Stomach (tissue), 9 donors: ENCODE data around the gene EGFLAM. TPM values are rescaled to one million over a fixed set of nuclear protein-coding genes. Genes with fewer than 3 reads are reported as not detected.

Experiments
- DNase-seq, 2 donors: peaks; one replicate each; pipeline versions ENCODE4 v3.0.0 to v3.0.0-alpha.2; 2013 to 2019
- H3K27ac ChIP-seq, 5 donors: fragments of 200-600 bp in 4 of 5; sonication (generic) in 4 of 5; one replicate each; pipeline ENCODE4 v1.5.1; 2013 to 2019; ENCODE audit warnings: mild to moderate bottlenecking in 1 of 5, moderate library complexity in 1 of 5
- H3K27me3 ChIP-seq, 3 donors: fragments of 200-600 bp; sonication (generic); one replicate each; pipeline ENCODE4 v1.5.1; 2017 to 2019; ENCODE audit warnings: mixed run types in 1 of 3
- H3K36me3 ChIP-seq, 4 donors: fragments of 200-600 bp; sonication (generic); 1 replicate in 3 of 4; 2 replicates in 1 of 4; pipeline ENCODE4 v1.5.1; 2016 to 2019
- H3K4me1 ChIP-seq, 4 donors: fragments of 200-600 bp; sonication (generic); one replicate each; pipeline ENCODE4 v1.5.1; 2016 to 2019
- H3K4me3 ChIP-seq, 4 donors: fragments of 200-600 bp; sonication (generic) in 3 of 4; one replicate each; pipeline ENCODE4 v1.5.1; 2016 to 2019; ENCODE audit warnings: mild to moderate bottlenecking in 1 of 4
- H3K9me3 ChIP-seq, 4 donors: fragments of 200-600 bp; sonication (generic); one replicate each; pipeline ENCODE4 v1.5.1; 2016 to 2019
- CTCF ChIP-seq, 7 experiments: fragments of 450-650 bp in 4 of 7; fragments of 200-600 bp in 3 of 7; sonication (generic) in 3 of 7; IDR thresholded peaks; one replicate each; pipeline ENCODE4 v1.5.1; 2016 to 2019; ENCODE audit warnings: antibody characterized with exemption in 7 of 7, control low read depth in 2 of 7, mild to moderate bottlenecking in 1 of 7
- EP300 ChIP-seq: sonication (generic); formaldehyde crosslinking; IDR thresholded peaks from one replicate; pipeline ENCODE4 v1.6.1; 2017; ENCODE audit warnings: antibody characterized with exemption
- POLR2A ChIP-seq, 4 donors: fragments of 450-650 bp; IDR thresholded peaks; one replicate each; pipeline ENCODE4 v1.6.1; 2016; ENCODE audit warnings: antibody characterized with exemption in 4 of 4, control low read depth in 2 of 4, mild to moderate bottlenecking in 1 of 4, moderate library complexity in 1 of 4
- POLR2AphosphoS5 ChIP-seq, 3 donors: sonication (generic); formaldehyde crosslinking; IDR thresholded peaks; one replicate each; pipeline ENCODE4 v1.6.1; 2016; ENCODE audit warnings: antibody characterized with exemption in 3 of 3
- WGBS, 5 donors: extraction: QIAGEN DNeasy Blood & Tissue Kit in 3 of 5; methylation state at CpG; one replicate each; pipeline versions ENCODE4 v1.1.5 to v1.1.7; 2013 to 2018; 5-methylcytosine and 5-hydroxymethylcytosine counted together
- intact Hi-C: fragments of 100-400 bp; cut with DNase I; formaldehyde crosslinking; loops from one replicate; pipeline ENCODE4 v1.15.1; 2023; ENCODE audit warnings: low total_unique reads
- polyA plus RNA-seq, 3 donors: library from polyadenylated mRNA; stranded (reverse); fragments of 200-250 nt; gene quantifications; one replicate each; pipeline ENCODE4 v1.2.3, GENCODE V29; 2013
- total RNA-seq, 5 donors: library from RNA; depleted of rRNA; stranded (reverse); fragments of >200 nt; gene quantifications; one replicate each; pipeline versions ENCODE4 v1.1.0 to v1.2.3, GENCODE V29; 2014 to 2016
- donor health status: healthy with polysubstance abuse.
- donor health status: Bipolar disorder and iron deficiency.
- donor health status: healthy.

Gene EGFLAM
- total and polyA plus RNA-seq, 8 donors: 0.61 to 5.9 (median 1.4) TPM; not detected in 3

GRCh38 chr5:38237681-38238080 is 20.7 kb upstream of the EGFLAM start:
- TF ChIP-seq POLR2A (IDR thresholded peaks at IDR 0.05): no peak
- TF ChIP-seq POLR2AphosphoS5 (IDR thresholded peaks at IDR 0.05): no peak
- no peak for TF ChIP-seq CTCF (IDR thresholded peaks at IDR 0.05)
- TF ChIP-seq EP300: no peak
- 28 to 68% (median 30%) methylated on average over 2 of the region's 2 CpGs for WGBS, 5 donors
- no peaks in the 10 kb centered on the region for H3K36me3 ChIP-seq
- H3K4me3 ChIP-seq: no peak overlapping the region
- no peak overlapping the region for H3K27ac ChIP-seq
- intact Hi-C loops: no loop called here
- no peak for DNase-seq
- no peaks in the 10 kb centered on the region for H3K4me1 ChIP-seq
- no peaks in the 10 kb centered on the region for H3K27me3 ChIP-seq
- peaks cover 0 to 10% (median 8%) of the 10 kb centered on the region in 4 donors for H3K9me3 ChIP-seq

- no peak for DNase-seq
- Histone ChIP-seq H3K4me1 (no peaks in the 10 kb centered on the region), H3K4me3 (no peak overlapping the region), H3K36me3 (no peaks in the 10 kb centered on the region), H3K9me3 (peaks cover 0 to 2% (median under 1%) of the 10 kb centered on the region in 4 donors), H3K27me3 (no peaks in the 10 kb centered on the region), H3K27ac (no peak overlapping the region)
- TF ChIP-seq CTCF (IDR thresholded peaks at IDR 0.05) (no peak), EP300 (no peak), POLR2A (IDR thresholded peaks at IDR 0.05) (no peak), POLR2AphosphoS5 (IDR thresholded peaks at IDR 0.05) (no peak)
- 15 to 41% (median 28%) methylated on average over 1 of the region's 1 CpG for WGBS, 5 donors
- intact Hi-C loops: no loop called here
These were observed 18.1 kb upstream of the EGFLAM start for GRCh38 chr5:38240212-38240611.

- TF ChIP-seq POLR2AphosphoS5 (IDR thresholded peaks at IDR 0.05): no peak
- no peak for TF ChIP-seq CTCF (IDR thresholded peaks at IDR 0.05)
- no peak for TF ChIP-seq POLR2A (IDR thresholded peaks at IDR 0.05)
- no peak for TF ChIP-seq EP300
- Histone ChIP-seq H3K36me3 (no peaks in the 10 kb centered on the region), H3K27ac (no peak overlapping the region), H3K4me3 (no peak overlapping the region), H3K4me1 (no peaks in the 10 kb centered on the region), H3K27me3 (no peaks in the 10 kb centered on the region), H3K9me3 (no peaks in the 10 kb centered on the region)
- 52 to 60% (median 55%) methylated on average over 5 of the region's 5 CpGs for WGBS, 5 donors
- intact Hi-C loops: no loop called here
- no peak for DNase-seq
These were observed 16.7 kb upstream of the EGFLAM start for GRCh38 chr5:38241655-38242054.

- no peak for DNase-seq
- Histone ChIP-seq H3K9me3 (no peaks in the 10 kb centered on the region), H3K36me3 (no peaks in the 10 kb centered on the region), H3K27ac (no peak overlapping the region), H3K27me3 (no peaks in the 10 kb centered on the region), H3K4me1 (no peaks in the 10 kb centered on the region), H3K4me3 (no peak overlapping the region)
- 91 to 94% (median 93%) methylated on average over 6 of the region's 6 CpGs for WGBS, 5 donors
- intact Hi-C loops: no loop called here
- TF ChIP-seq POLR2A (IDR thresholded peaks at IDR 0.05): no peak
- no peak for TF ChIP-seq CTCF (IDR thresholded peaks at IDR 0.05)
- no peak for TF ChIP-seq POLR2AphosphoS5 (IDR thresholded peaks at IDR 0.05)
- no peak for TF ChIP-seq EP300
These were observed 13.1 kb upstream of the EGFLAM start for GRCh38 chr5:38245307-38245706.
